OCI-LY1 (cell line): Measurements from ENCODE around the gene AK2.
A peak's percentile ranks its signal among the peaks of the same experiment; 100 is the strongest.

Experiments
- H2AFZ ChIP-seq: fragments of 200-600 bp; sonication (generic), shearing (Covaris generic); 2 replicates; pipeline ENCODE4 v1.6.0; 2014; ENCODE audit warnings: antibody characterized with exemption, mild to moderate bottlenecking, low read length
- H3F3A ChIP-seq: fragments of 200-600 bp; sonication (generic), shearing (Covaris generic); 2 replicates; pipeline ENCODE4 v1.6.0; 2014; ENCODE audit warnings: mild to moderate bottlenecking, antibody characterized with exemption, low read length, moderate library complexity; ENCODE audit not compliant: insufficient read depth
- H3K27ac ChIP-seq: fragments of 200-600 bp; sonication (generic); 2 replicates; pipeline ENCODE4 v1.5.1; 2014; ENCODE audit warnings: low read length, mixed run types, mild to moderate bottlenecking, low read depth; ENCODE audit not compliant: poor library complexity, severe bottlenecking
- H3K27me3 ChIP-seq: fragments of 200-600 bp; sonication (generic); 2 replicates; pipeline ENCODE4 v1.6.0; 2014; ENCODE audit warnings: antibody characterized with exemption, mild to moderate bottlenecking, low read length, moderate library complexity; ENCODE audit not compliant: insufficient read depth
- H3K36me3 ChIP-seq: fragments of 200-600 bp; sonication (generic); 2 replicates; pipeline ENCODE4 v1.6.1; 2014; ENCODE audit warnings: mild to moderate bottlenecking, antibody characterized with exemption, low read length, moderate library complexity, mixed read lengths; ENCODE audit not compliant: insufficient read depth
- H3K4me1 ChIP-seq: fragments of 200-600 bp; sonication (generic); 2 replicates; pipeline ENCODE4 v1.5.1; 2014; ENCODE audit warnings: mild to moderate bottlenecking, low read length, moderate library complexity; ENCODE audit not compliant: insufficient read depth, severe bottlenecking
- H3K4me2 ChIP-seq: fragments of 200-600 bp; sonication (generic), shearing (Covaris generic); 2 replicates; pipeline ENCODE4 v1.6.1; 2014; ENCODE audit warnings: low read length
- H3K4me3 ChIP-seq: fragments of 200-600 bp; sonication (generic); 2 replicates; pipeline ENCODE4 v1.5.1; 2014; ENCODE audit warnings: low read length, low read depth, mild to moderate bottlenecking, mixed read lengths; ENCODE audit not compliant: poor library complexity, severe bottlenecking
- H3K79me2 ChIP-seq: fragments of 200-600 bp; shearing (Covaris generic); 2 replicates; pipeline ENCODE4 v1.6.1; 2016; ENCODE audit warnings: mixed run types, low read length, mixed read lengths; ENCODE audit not compliant: insufficient read depth
- H3K9ac ChIP-seq: fragments of 200-600 bp; sonication (generic), shearing (Covaris generic); 2 replicates; pipeline ENCODE4 v1.6.1; 2014; ENCODE audit warnings: mild to moderate bottlenecking, low read length, mixed read lengths
- H3K9me2 ChIP-seq: fragments of 200-600 bp; sonication (generic), shearing (Covaris generic); 2 replicates; pipeline ENCODE4 v1.6.1; 2014; ENCODE audit warnings: low read depth, mild to moderate bottlenecking, low read length, mixed read lengths
- H3K9me3 ChIP-seq: fragments of 200-600 bp; shearing (Covaris generic); 2 replicates; pipeline ENCODE4 v1.6.1; 2014; ENCODE audit warnings: low read length, mixed read lengths
- H4K20me1 ChIP-seq: fragments of 200-600 bp; sonication (generic), shearing (Covaris generic); 2 replicates; pipeline ENCODE4 v1.6.0; 2016; ENCODE audit warnings: mild to moderate bottlenecking, low read length; ENCODE audit not compliant: insufficient read depth
- CTCF ChIP-seq: fragments of 200-600 bp; sonication (generic), shearing (Covaris generic); IDR thresholded peaks from 2 replicates; pipeline ENCODE4 v1.5.1; 2017; ENCODE audit warnings: mild to moderate bottlenecking, antibody characterized with exemption, low read length, moderate library complexity, mixed read lengths
- EZH2 ChIP-seq: fragments of 200-600 bp; sonication (generic), shearing (Covaris generic); IDR thresholded peaks from 2 replicates; pipeline ENCODE4 v1.8.0; 2017; ENCODE audit warnings: borderline replicate concordance, mixed run types, mild to moderate bottlenecking, antibody characterized with exemption, low read length, moderate library complexity, mixed read lengths

Gene AK2

DNA sequence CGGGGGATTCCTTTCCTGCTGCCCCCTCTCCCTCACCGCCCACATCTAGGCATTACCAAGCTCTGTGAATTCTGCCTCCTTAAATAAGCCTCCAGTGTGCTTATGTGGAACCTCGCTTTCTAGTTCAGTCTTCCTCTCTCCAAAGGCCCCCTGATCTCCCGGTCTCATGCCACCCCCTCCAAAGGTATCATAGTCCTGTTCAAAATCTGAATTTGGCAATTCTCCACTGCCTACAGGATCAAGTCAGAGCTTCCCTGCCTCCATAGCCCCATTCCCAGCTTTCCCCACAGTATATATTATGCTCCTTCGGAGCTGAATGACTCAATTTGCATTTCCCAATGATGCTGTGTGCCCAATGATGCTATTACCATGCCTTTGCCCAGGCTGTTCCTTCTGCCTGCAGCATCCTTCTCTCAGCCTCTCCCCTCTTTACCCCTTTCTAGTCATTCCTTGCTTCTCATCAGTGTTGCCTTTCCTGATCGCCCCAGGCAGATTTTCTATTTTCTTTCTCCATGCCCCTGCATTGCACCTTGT lies 46.0 kb upstream of the AK2 start:
- H3K4me2 ChIP-seq, result no peak overlapping the region
- H3K9me2 ChIP-seq, result no peaks in the 10 kb centered on the region
- TF ChIP-seq CTCF (no peak), EZH2 (no peak)
- H3F3A ChIP-seq, result no peaks in the 10 kb centered on the region
- no peaks in the 10 kb centered on the region for H3K9me3 ChIP-seq
- no peaks in the 10 kb centered on the region; the same call in 1 of the 2 replicates for H3K27me3 ChIP-seq
- no peak overlapping the region for H3K27ac ChIP-seq
- no peak overlapping the region for H2AFZ ChIP-seq
- no peaks in the 10 kb centered on the region for H3K79me2 ChIP-seq
- H4K20me1 ChIP-seq, result no peaks in the 10 kb centered on the region
- H3K4me1 ChIP-seq, result peaks cover 14% of the 10 kb centered on the region
- no peak overlapping the region for H3K4me3 ChIP-seq
- no peaks in the 10 kb centered on the region for H3K36me3 ChIP-seq
- no peak overlapping the region for H3K9ac ChIP-seq

DNA sequence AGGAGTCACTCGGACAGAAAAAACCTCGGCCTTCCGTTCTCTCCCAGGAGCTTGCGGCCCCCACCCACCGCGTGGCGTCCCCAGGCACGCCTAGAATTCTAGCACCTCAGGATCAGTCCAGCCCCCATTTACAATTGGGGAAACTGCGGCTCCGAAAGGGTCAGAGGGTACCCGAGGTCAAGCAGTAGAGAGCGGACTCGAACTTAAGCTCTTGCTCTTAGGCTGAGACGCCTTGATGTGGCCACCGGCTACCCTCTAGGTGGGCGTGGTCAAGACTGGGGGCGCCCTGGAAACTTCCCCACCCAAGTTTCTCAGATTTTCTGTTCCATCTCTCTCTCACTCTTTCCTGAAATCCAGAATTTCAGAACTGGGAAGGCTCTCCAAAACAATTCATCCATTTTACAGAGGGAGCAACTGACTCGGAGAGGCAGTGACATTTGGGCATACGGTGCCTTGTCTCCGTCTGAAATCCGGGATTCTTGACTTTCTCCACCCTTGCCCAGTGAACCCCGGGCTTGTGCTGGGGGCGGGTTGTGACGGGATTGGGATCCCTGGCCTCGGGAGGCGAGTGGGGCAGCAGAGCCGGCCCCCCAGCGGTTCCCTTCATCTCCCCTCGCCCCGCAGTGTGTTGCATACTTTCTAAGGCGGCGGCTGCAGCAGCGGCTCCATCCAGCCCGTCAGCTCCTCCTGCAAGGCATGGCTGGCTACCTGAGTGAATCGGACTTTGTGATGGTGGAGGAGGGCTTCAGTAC lies 45.0 kb upstream of the AK2 start:
- Histone ChIP-seq H3K27ac (no peak overlapping the region), H3K9me3 (no peaks in the 10 kb centered on the region), H3K4me2 (peak overlapping the region; percentile 76), H3K36me3 (no peaks in the 10 kb centered on the region), H3F3A (no peaks in the 10 kb centered on the region), H3K9ac (peak overlapping the region; percentile 46; the same call in 1 of the 2 replicates), H2AFZ (no peak overlapping the region), H3K4me1 (peaks cover 14% of the 10 kb centered on the region), H3K9me2 (no peaks in the 10 kb centered on the region), H3K4me3 (peak overlapping the region; percentile 60), H4K20me1 (no peaks in the 10 kb centered on the region), H3K79me2 (no peaks in the 10 kb centered on the region), H3K27me3 (no peaks in the 10 kb centered on the region; the same call in 1 of the 2 replicates)
- no peak for TF ChIP-seq EZH2
- no peak for TF ChIP-seq CTCF

DNA sequence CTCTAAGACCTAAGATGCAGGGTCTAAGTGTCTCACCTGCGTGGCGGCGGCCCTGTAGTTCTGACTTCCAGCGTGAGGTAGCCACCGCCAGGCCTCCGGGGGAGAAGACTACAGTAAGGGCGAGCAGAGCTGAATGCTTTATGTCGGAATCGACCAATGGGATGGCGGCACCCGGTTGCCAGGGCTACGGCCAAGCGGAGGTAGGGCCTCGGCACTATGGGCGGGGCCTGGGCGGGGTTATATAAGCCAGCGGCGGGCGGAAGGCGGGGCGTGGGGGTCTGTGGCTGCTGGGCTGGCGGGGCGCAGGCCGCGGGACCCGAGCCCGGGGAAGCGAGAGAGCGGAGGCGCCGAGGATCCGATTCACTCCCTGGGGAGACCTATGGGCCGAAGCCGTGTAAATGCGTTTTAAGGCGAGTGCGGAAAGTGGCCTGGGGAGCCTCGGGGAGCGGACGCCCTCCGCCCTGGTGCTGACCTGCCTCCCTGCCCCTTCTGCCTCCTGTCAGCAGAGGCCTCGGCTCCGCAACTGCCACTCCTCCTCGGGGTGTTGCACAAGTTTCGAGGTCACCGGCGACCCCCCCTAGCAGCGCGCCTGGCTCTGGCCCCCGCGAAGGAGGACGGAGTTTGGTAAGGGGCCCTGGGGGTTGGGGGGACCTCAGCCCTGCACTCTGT lies 44.3 kb upstream of the AK2 start, which contains the start of gene AZIN2:
TSS of gene AZIN2 (plus strand) at position 269 of the 669 bp plus-strand sequence. CDS start 1,097 bp downstream, outside the sequence.
- H3K4me2 ChIP-seq, result peak within 1 kb of the TSS; percentile 76
- no peaks in the 10 kb centered on the region for H3K79me2 ChIP-seq
- peak within 1 kb of the TSS; percentile 60 for H3K4me3 ChIP-seq

More for the DNA sequence above, 44.3 kb upstream of the AK2 start, which contains the start of gene AZIN2:
- H2AFZ ChIP-seq, result 0 out of 2 replicates have a peak within 1 kb of the TSS, but pooled peaks have one; percentile 40
- no peaks in the 10 kb centered on the region for H3K9me3 ChIP-seq
- H3K9me2 ChIP-seq, result no peaks in the 10 kb centered on the region
- no peaks in the 10 kb centered on the region for H4K20me1 ChIP-seq
- peak within 1 kb of the TSS; percentile 46; the same call in 1 of the 2 replicates for H3K9ac ChIP-seq
- H3F3A ChIP-seq, result no peaks in the 10 kb centered on the region
- H3K27me3 ChIP-seq, result no peaks in the 10 kb centered on the region; the same call in 1 of the 2 replicates
- peaks cover 14% of the 10 kb centered on the region for H3K4me1 ChIP-seq
- no peak for TF ChIP-seq CTCF
- TF ChIP-seq EZH2, result no peak
- no peaks in the 10 kb centered on the region for H3K36me3 ChIP-seq
- no peak within 1 kb of the TSS for H3K27ac ChIP-seq
